Measurements from ENCODE around the gene KRTAP10-1.
"Not testable (repeated sequence)": the region's sequence is repeated elsewhere in the genome, so short reads cannot be mapped to it uniquely, and the experiment has no call there.

Gene KRTAP10-1

GRCh38 chr21:44571296-44571695 is 31.3 kb upstream of the KRTAP10-1 start:
- DNase-seq, result no peak

- no peak for DNase-seq
Observed at GRCh38 chr21:44569861-44570517, 30.0 kb upstream of the KRTAP10-1 start.

- no peak for DNase-seq
Observed at GRCh38 chr21:44568667-44569556, 28.9 kb upstream of the KRTAP10-1 start.

- DNase-seq, result no peak
Observed at GRCh38 chr21:44568261-44568660, 28.3 kb upstream of the KRTAP10-1 start.

- no peak for DNase-seq
Observed at GRCh38 chr21:44567481-44568171, 27.6 kb upstream of the KRTAP10-1 start.

GRCh38 chr21:44566403-44566802 is 26.4 kb upstream of the KRTAP10-1 start:
- no peak for DNase-seq

- DNase-seq, result no peak
Observed at GRCh38 chr21:44564886-44565598, 25.0 kb upstream of the KRTAP10-1 start.

GRCh38 chr21:44564099-44564498 is 24.1 kb upstream of the KRTAP10-1 start:
- no peak for DNase-seq

- DNase-seq, result no peak
Observed at GRCh38 chr21:44558695-44559094, 18.7 kb upstream of the KRTAP10-1 start, which contains the start of gene KRTAP10-3. TSS of gene KRTAP10-3 (minus strand) at chr21:44558795. CDS start at chr21:44558715, 80 bp downstream.

- not testable (repeated sequence) for DNase-seq
Observed at GRCh38 chr21:44558329-44558675, 18.3 kb upstream of the KRTAP10-1 start.

GRCh38 chr21:44557491-44558328 is 17.7 kb upstream of the KRTAP10-1 start:
- DNase-seq, result no peak

GRCh38 chr21:44556879-44557278 is 16.9 kb upstream of the KRTAP10-1 start:
- no peak for DNase-seq

- DNase-seq, result no peak
Observed at GRCh38 chr21:44555200-44555875, 15.3 kb upstream of the KRTAP10-1 start.

- DNase-seq, result no peak
Observed at GRCh38 chr21:44552681-44553080, 12.7 kb upstream of the KRTAP10-1 start.

- no peak for DNase-seq
Observed at GRCh38 chr21:44552136-44552535, 12.1 kb upstream of the KRTAP10-1 start.

- DNase-seq, result no peak
Observed at GRCh38 chr21:44551340-44551961, 11.5 kb upstream of the KRTAP10-1 start, which contains the start of gene KRTAP10-2. TSS of gene KRTAP10-2 (minus strand) at chr21:44551505. CDS start at chr21:44551458, 47 bp downstream.

- DNase-seq, result no peak
Observed at GRCh38 chr21:44550807-44551206, 10.8 kb upstream of the KRTAP10-1 start.

- not testable (repeated sequence) for DNase-seq
Observed at GRCh38 chr21:44550285-44550684, 10.3 kb upstream of the KRTAP10-1 start.

- DNase-seq, result no peak
Observed at GRCh38 chr21:44549525-44550211, 9.7 kb upstream of the KRTAP10-1 start.

- DNase-seq, result no peak
Observed at GRCh38 chr21:44548922-44549321, 8.9 kb upstream of the KRTAP10-1 start.

All from fibroblast of skin of scalp (primary cell).